ENCODE measurements around the gene ATP7B.

DNA sequence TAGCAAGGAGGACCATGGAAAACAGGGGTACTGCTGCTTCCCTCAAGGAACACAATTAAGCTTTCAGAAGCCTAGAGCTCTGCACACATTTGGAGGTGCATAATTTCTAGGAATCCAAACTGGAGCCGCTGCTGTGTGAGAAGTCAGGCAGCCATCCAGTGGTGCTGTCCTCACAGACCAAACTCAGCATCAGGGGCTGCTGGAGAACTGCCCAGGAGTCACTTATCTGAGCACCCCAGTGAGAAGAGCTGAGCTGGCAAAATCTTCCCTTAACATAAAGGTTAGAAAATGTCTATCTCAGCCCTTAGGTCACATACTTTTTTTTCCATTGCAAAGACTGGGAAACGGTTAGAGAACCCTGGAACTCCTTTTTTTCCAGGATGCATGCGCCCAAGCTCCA, 72.8 kb downstream of the ATP7B start:
- no peak for TF ChIP-seq POLR2A (IDR thresholded peaks at IDR 0.05; ENCODE audit: low read length)
- TF ChIP-seq GATA1 (IDR thresholded peaks at IDR 0.05; ENCODE audit: low read depth, low read length) = no peak
